ENCODE results near the gene GPC5.

The GPC5 gene

DNA sequence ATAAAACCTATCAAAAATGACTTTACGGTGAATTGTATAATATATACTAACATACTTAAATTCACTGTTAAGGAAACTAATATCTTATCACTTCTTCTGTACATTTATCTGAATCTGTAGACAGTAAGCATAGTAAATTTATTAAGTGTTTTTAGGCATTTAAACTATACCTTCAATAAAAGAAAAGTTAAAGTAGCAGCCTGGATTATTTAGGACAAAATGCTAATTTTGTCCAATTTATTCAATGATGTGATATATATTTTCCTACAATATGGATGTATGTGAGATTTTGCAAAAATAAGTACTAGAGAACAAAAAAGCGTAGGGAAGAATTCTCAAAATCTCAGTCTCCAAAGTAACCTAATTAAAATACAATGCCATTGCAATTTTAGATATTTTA is 299.9 kb downstream of the GPC5 start:
- Histone ChIP-seq H3K36me3 (ENCODE audit: control insufficient read depth in 2 of 2, insufficient read depth in 1 of 2, low read length in 2 of 2) (peaks cover 0 to 3% of the 10 kb centered on the region in 2 experiments; a peak in 1 of 3 replicates), H3K4me1 (ENCODE audit: control insufficient read depth, insufficient read depth, low read length) (no peaks in the 10 kb centered on the region), H3K9me3 (ENCODE audit: control insufficient read depth, insufficient read depth, low read depth, low read length) (no peaks in the 10 kb centered on the region), H3K27ac (ENCODE audit: extremely low read depth, low read depth, low read length) (no peak overlapping the region), H3K4me3 (ENCODE audit: low read depth, low read length) (no peak overlapping the region)
- ChIA-PET CTCF (no interaction called here), POLR2A (no interaction called here)
- TF ChIP-seq PBX3 (CRISPR knock-in tag; IDR thresholded peaks at IDR 0.05) (no peak), OVOL3 (tag by site-specific recombination; IDR thresholded peaks at IDR 0.05) (no peak), ZNF514 (tag by site-specific recombination; IDR thresholded peaks at IDR 0.05) (no peak), ZNF121 (tag by site-specific recombination; IDR thresholded peaks at IDR 0.05) (no peak), BCL11A (tag by site-specific recombination; IDR thresholded peaks at IDR 0.05; ENCODE audit: low read depth) (no peak), ZSCAN23 (tag by site-specific recombination; IDR thresholded peaks at IDR 0.05) (no peak), ZNF324 (tag by site-specific recombination; IDR thresholded peaks at IDR 0.05) (no peak), ZNF776 (tag by site-specific recombination; IDR thresholded peaks at IDR 0.05; ENCODE audit: borderline replicate concordance) (no peak), ZNF571 (tag by site-specific recombination; IDR thresholded peaks at IDR 0.05) (no peak), ZNF416 (tag by site-specific recombination; IDR thresholded peaks at IDR 0.05) (no peak), ZNF202 (tag by site-specific recombination; IDR thresholded peaks at IDR 0.05; ENCODE audit: borderline replicate concordance) (no peak), ZNF114 (tag by site-specific recombination; IDR thresholded peaks at IDR 0.05) (no peak), EGR2 (tag by site-specific recombination; IDR thresholded peaks at IDR 0.05; ENCODE audit: low read depth) (no peak), ZNF280D (tag by site-specific recombination; IDR thresholded peaks at IDR 0.05) (no peak), ZNF558 (tag by site-specific recombination; IDR thresholded peaks at IDR 0.05) (no peak)
- TF ChIP-seq, protein P1, sequence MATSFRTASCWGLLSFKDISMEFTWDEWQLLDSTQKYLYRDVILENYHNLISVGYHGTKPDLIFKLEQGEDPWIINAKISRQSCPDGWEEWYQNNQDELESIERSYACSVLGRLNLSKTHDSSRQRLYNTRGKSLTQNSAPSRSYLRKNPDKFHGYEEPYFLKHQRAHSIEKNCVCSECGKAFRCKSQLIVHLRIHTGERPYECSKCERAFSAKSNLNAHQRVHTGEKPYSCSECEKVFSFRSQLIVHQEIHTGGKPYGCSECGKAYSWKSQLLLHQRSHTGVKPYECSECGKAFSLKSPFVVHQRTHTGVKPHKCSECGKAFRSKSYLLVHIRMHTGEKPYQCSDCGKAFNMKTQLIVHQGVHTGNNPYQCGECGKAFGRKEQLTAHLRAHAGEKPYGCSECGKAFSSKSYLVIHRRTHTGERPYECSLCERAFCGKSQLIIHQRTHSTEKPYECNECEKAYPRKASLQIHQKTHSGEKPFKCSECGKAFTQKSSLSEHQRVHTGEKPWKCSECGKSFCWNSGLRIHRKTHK (tag by site-specific recombination; IDR thresholded peaks at IDR 0.05): no peak

- Histone ChIP-seq H3K36me3 (ENCODE audit: control insufficient read depth in 2 of 2, insufficient read depth in 1 of 2, low read length in 2 of 2) (no peaks in the 10 kb centered on the region), H3K9me3 (ENCODE audit: control insufficient read depth, insufficient read depth, low read depth, low read length) (no peaks in the 10 kb centered on the region), H3K4me1 (ENCODE audit: control insufficient read depth, insufficient read depth, low read length) (no peaks in the 10 kb centered on the region), H3K27ac (ENCODE audit: extremely low read depth, low read depth, low read length) (no peak overlapping the region), H3K4me3 (ENCODE audit: low read depth, low read length) (no peak overlapping the region)
- TF ChIP-seq REPIN1 (tag by site-specific recombination; IDR thresholded peaks at IDR 0.05; ENCODE audit: low read depth) (no peak), ZNF621 (tag by site-specific recombination; IDR thresholded peaks at IDR 0.05) (no peak)
- ChIA-PET POLR2A (no interaction called here), CTCF (no interaction called here)
These were observed 300.3 kb downstream of the GPC5 start for GRCh38 chr13:91698767-91699166.

- CTCF ChIA-PET: no interaction called here
- TF ChIP-seq ZNF362 (tag by site-specific recombination; IDR thresholded peaks at IDR 0.05): no peak
- no peak for TF ChIP-seq ZNF585B (tag by site-specific recombination; IDR thresholded peaks at IDR 0.05)
- TF ChIP-seq ZNF274 (IDR thresholded peaks at IDR 0.05; ENCODE audit: low read length): no peak
- no peak for TF ChIP-seq ZNF274 (tag by site-specific recombination; IDR thresholded peaks at IDR 0.05; ENCODE audit: borderline replicate concordance)
- TF ChIP-seq, protein P2, sequence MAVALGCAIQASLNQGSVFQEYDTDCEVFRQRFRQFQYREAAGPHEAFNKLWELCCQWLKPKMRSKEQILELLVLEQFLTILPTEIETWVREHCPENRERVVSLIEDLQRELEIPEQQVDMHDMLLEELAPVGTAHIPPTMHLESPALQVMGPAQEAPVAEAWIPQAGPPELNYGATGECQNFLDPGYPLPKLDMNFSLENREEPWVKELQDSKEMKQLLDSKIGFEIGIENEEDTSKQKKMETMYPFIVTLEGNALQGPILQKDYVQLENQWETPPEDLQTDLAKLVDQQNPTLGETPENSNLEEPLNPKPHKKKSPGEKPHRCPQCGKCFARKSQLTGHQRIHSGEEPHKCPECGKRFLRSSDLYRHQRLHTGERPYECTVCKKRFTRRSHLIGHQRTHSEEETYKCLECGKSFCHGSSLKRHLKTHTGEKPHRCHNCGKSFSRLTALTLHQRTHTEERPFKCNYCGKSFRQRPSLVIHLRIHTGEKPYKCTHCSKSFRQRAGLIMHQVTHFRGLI (tag by site-specific recombination; IDR thresholded peaks at IDR 0.05): no peak
- TF ChIP-seq, protein P3, sequence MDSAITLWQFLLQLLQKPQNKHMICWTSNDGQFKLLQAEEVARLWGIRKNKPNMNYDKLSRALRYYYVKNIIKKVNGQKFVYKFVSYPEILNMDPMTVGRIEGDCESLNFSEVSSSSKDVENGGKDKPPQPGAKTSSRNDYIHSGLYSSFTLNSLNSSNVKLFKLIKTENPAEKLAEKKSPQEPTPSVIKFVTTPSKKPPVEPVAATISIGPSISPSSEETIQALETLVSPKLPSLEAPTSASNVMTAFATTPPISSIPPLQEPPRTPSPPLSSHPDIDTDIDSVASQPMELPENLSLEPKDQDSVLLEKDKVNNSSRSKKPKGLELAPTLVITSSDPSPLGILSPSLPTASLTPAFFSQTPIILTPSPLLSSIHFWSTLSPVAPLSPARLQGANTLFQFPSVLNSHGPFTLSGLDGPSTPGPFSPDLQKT (IDR thresholded peaks at IDR 0.05; ENCODE audit: borderline replicate concordance, low read depth, low read length): no peak
- no peak for TF ChIP-seq ZNF654 (tag by site-specific recombination; IDR thresholded peaks at IDR 0.05; ENCODE audit: low read depth)
These were observed 301.4 kb downstream of the GPC5 start for GRCh38 chr13:91699863-91700262.

More at GRCh38 chr13:91699863-91700262, 301.4 kb downstream of the GPC5 start:
- Histone ChIP-seq H3K27ac (ENCODE audit: extremely low read depth, low read depth, low read length) (no peak overlapping the region), H3K4me1 (ENCODE audit: control insufficient read depth, insufficient read depth, low read length) (no peaks in the 10 kb centered on the region), H3K36me3 (ENCODE audit: control insufficient read depth in 2 of 2, insufficient read depth in 1 of 2, low read length in 2 of 2) (no peaks in the 10 kb centered on the region), H3K9me3 (ENCODE audit: control insufficient read depth, insufficient read depth, low read depth, low read length) (no peaks in the 10 kb centered on the region), H3K4me3 (ENCODE audit: low read depth, low read length) (no peak overlapping the region)
- POLR2A ChIA-PET: no interaction called here

Data from HEK293 (cell line).